ENCODE data around the gene TMEM167B. TPM values are rescaled to one million over a fixed set of nuclear protein-coding genes. Genes with fewer than 3 reads are reported as not detected.

The TMEM167B gene
- total RNA-seq, 4 donors from 2014 or later = 17.5 to 26.3 (median 21.8) TPM

Other genes starting within 250 kb of the TMEM167B start
- 1 to 10 TPM in 1 of 4 donors, under 1 TPM in 1, not detected in 2; 0.67 to 3.9 TPM for gene AKNAD1, start 233.7 kb upstream of the TMEM167B start, total RNA-seq
- 10 to 100 TPM in 2 of 4 donors, 1 to 10 TPM in 2; 7.0 to 51.4 (median 13.0) TPM for gene GPSM2, start 213.8 kb upstream of the TMEM167B start, total RNA-seq
- gene CLCC1, start 127.3 kb upstream of the TMEM167B start, total RNA-seq = 10 to 100 TPM; 24.1 to 32.4 (median 28.5) TPM
- gene WDR47, start 48.7 kb upstream of the TMEM167B start, total RNA-seq = 10 to 100 TPM; 13.9 to 18.8 (median 17.5) TPM
- 10 to 100 TPM; 28.8 to 83.3 (median 65.5) TPM for gene TAF13, start 14.8 kb upstream of the TMEM167B start, total RNA-seq
- gene ELAPOR1, start 23.4 kb downstream of the TMEM167B start, total RNA-seq = under 1 TPM in 1 of 4 donors, not detected in 3; 0.17 TPM
- gene SARS1, start 123.2 kb downstream of the TMEM167B start, total RNA-seq = 100 to 1,000 TPM in 1 of 4 donors, 10 to 100 TPM in 3; 97.6 to 116 (median 98.7) TPM
- gene CELSR2, start 158.8 kb downstream of the TMEM167B start, total RNA-seq = 10 to 100 TPM in 1 of 4 donors, 1 to 10 TPM in 3; 5.8 to 12.5 (median 7.9) TPM
- 1 to 10 TPM in 1 of 4 donors, under 1 TPM in 2, not detected in 1; 0.19 to 2.3 (median 0.84) TPM for gene PSRC1, start 192.4 kb downstream of the TMEM167B start, total RNA-seq
- gene MYBPHL, start 216.2 kb downstream of the TMEM167B start, total RNA-seq = 1 to 10 TPM in 1 of 4 donors, not detected in 3; 3.1 TPM